Adrenal gland (tissue), 5 donors: ENCODE measurements around the gene CACNG1.

Experiments used
- CTCF ChIP-seq, 6 experiments: fragments of 450-650 bp in 4 of 6; fragments of 200-600 bp in 2 of 6; sonication (generic) in 1 of 6; IDR thresholded peaks; 1 replicate in 5 of 6; 2 replicates in 1 of 6; pipeline versions ENCODE4 v1.5.1 to v1.8.0; 2016 to 2021; ENCODE audit warnings: antibody characterized with exemption in 6 of 6, mild to moderate bottlenecking in 2 of 6, moderate library complexity in 1 of 6
- POLR2A ChIP-seq, 2 donors: fragments of 450-650 bp; IDR thresholded peaks; one replicate each; pipeline ENCODE4 v1.6.1; 2017; ENCODE audit warnings: antibody characterized with exemption in 2 of 2, mild to moderate bottlenecking in 2 of 2, moderate library complexity in 1 of 2
- donor health status: DM: no; HTN: no; CAD: no.

- TF ChIP-seq CTCF (IDR thresholded peaks at IDR 0.05) (no peak), POLR2A (IDR thresholded peaks at IDR 0.05) (no peak)
These were observed 12.0 kb upstream of the CACNG1 start for GRCh38 chr17:67032382-67032781.
